Measurements from ENCODE around the gene CD200R1. TPM values are rescaled to one million over a fixed set of nuclear protein-coding genes. Genes with fewer than 3 reads are reported as not detected.

The CD200R1 gene
- total RNA-seq, 1 donor, result under 0.01 TPM

DNA sequence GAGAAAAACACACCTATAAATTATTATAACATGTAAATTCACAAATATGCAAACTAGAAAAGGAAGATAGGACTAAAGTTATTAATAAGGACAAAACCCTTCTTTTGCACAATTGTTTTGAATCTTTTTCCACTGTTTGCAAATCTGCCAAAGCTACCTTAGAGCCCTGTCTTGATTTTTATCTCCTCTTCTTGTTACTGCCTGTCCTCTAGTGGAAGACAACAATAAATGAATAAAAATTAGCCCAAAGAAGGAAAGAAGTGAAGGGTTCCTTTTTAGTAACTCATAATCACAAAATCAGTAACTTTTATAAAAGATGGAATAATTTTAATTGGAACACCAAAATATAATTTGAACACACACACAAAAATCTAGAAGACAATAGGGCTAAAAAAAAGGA lies 2.7 kb downstream of the CD200R1 start:
- no peak for TF ChIP-seq CTCF (IDR thresholded peaks at IDR 0.05; ENCODE audit: extremely low read depth, low read depth, low read length)
- Histone ChIP-seq H4K20me1 (ENCODE audit: insufficient read depth, low read length) (no peaks in the 10 kb centered on the region), H3K27ac (ENCODE audit: low read depth, low read length) (no peak overlapping the region)

DNA sequence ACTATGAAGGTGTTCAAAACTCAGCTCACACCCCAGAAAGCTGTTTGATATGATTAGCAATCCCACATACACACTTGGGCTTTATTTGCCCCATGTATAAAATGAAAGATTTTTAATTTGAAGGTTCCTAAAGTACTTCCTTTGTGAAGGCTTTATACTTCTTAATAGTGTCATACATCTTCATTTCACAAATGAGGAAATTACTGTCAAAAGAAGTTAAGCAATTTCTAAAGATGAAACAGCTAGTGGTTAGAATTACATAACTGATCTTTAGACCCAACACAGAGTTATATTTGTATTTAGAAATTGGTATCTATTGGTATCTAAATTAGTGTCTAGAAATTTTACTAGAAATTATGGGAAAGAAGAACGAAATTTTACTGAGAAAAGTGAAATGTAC lies 7.1 kb downstream of the CD200R1 start:
- DNase-seq (ENCODE audit: insufficient read length, low spot score, missing footprints), result no peak
- Histone ChIP-seq H3K4me2 (ENCODE audit: insufficient read depth, low read length) (no peak overlapping the region), H2AFZ (ENCODE audit: low read length) (no peak overlapping the region), H3K79me2 (ENCODE audit: insufficient read depth, low read length) (no peaks in the 10 kb centered on the region), H3K4me3 (ENCODE audit: insufficient read depth, low read length) (no peak overlapping the region), H3K9me3 (ENCODE audit: low read depth, low read length) (no peaks in the 10 kb centered on the region), H3K4me1 (ENCODE audit: insufficient read depth, low read length) (no peaks in the 10 kb centered on the region), H3K36me3 (ENCODE audit: insufficient read depth, low read length) (no peaks in the 10 kb centered on the region), H4K20me1 (ENCODE audit: insufficient read depth, low read length) (no peaks in the 10 kb centered on the region), H3K27ac (ENCODE audit: low read depth, low read length) (no peak overlapping the region), H3K27me3 (ENCODE audit: insufficient read depth, low read length) (peaks cover 38% of the 10 kb centered on the region)
- TF ChIP-seq CTCF (IDR thresholded peaks at IDR 0.05; ENCODE audit: extremely low read depth, low read depth, low read length), result no peak

More for the DNA sequence above, 2.7 kb downstream of the CD200R1 start:
- Histone ChIP-seq H3K4me2 (ENCODE audit: insufficient read depth, low read length) (no peak overlapping the region), H3K36me3 (ENCODE audit: insufficient read depth, low read length) (no peaks in the 10 kb centered on the region), H2AFZ (ENCODE audit: low read length) (no peak overlapping the region), H3K27me3 (ENCODE audit: insufficient read depth, low read length) (peaks cover 33% of the 10 kb centered on the region), H3K79me2 (ENCODE audit: insufficient read depth, low read length) (no peaks in the 10 kb centered on the region), H3K4me1 (ENCODE audit: insufficient read depth, low read length) (no peaks in the 10 kb centered on the region), H3K9me3 (ENCODE audit: low read depth, low read length) (no peaks in the 10 kb centered on the region), H3K4me3 (ENCODE audit: insufficient read depth, low read length) (no peak overlapping the region)
- DNase-seq (ENCODE audit: insufficient read length, low spot score, missing footprints), result no peak

DNA sequence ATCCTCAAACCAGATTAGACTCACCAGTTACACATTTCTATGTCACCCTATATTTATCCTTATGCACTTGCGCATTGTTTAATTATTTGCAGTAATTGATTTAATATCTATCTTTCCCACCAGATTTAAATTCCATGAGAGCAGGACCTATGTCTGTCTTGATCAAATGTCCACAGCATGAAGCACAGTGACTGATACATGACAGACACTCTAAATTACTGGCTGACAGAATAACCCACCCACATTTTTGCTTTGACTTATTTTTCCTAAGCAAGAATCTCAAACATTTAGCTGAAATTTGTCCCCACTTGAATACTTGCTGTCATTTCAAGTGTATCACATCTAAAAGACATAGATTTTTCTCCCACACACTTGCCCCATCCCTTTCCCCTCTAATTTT lies 7.5 kb downstream of the CD200R1 start:
- Histone ChIP-seq H3K4me2 (ENCODE audit: insufficient read depth, low read length) (no peak overlapping the region), H3K27me3 (ENCODE audit: insufficient read depth, low read length) (peaks cover 34% of the 10 kb centered on the region), H3K4me3 (ENCODE audit: insufficient read depth, low read length) (no peak overlapping the region), H3K27ac (ENCODE audit: low read depth, low read length) (no peak overlapping the region), H3K79me2 (ENCODE audit: insufficient read depth, low read length) (no peaks in the 10 kb centered on the region), H3K9me3 (ENCODE audit: low read depth, low read length) (no peaks in the 10 kb centered on the region), H4K20me1 (ENCODE audit: insufficient read depth, low read length) (no peaks in the 10 kb centered on the region), H2AFZ (ENCODE audit: low read length) (no peak overlapping the region), H3K4me1 (ENCODE audit: insufficient read depth, low read length) (no peaks in the 10 kb centered on the region), H3K36me3 (ENCODE audit: insufficient read depth, low read length) (no peaks in the 10 kb centered on the region)
- no peak for DNase-seq (ENCODE audit: insufficient read length, low spot score, missing footprints)
- no peak for TF ChIP-seq CTCF (IDR thresholded peaks at IDR 0.05; ENCODE audit: extremely low read depth, low read depth, low read length)

DNA sequence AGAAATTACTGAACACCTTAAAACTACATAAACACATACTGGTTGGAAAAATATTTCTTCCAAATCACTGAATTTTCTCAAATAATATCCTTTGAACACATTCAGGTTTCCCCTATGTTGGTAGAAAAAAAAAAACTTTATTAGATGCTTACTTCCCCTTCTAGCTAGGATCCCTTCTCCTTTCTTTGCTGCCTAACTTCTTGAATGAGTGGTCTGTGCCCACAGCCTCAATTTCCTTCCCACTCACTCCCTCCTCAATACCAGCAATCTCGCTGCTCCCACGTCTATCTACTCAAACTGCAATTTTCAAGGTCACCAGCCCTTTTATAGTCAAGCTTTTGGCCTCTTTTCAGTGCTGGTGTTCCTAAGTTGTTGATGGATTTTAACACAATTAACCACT lies 8.3 kb downstream of the CD200R1 start:
- Histone ChIP-seq H3K4me1 (ENCODE audit: insufficient read depth, low read length) (no peaks in the 10 kb centered on the region), H3K36me3 (ENCODE audit: insufficient read depth, low read length) (no peaks in the 10 kb centered on the region), H3K4me2 (ENCODE audit: insufficient read depth, low read length) (no peak overlapping the region), H3K4me3 (ENCODE audit: insufficient read depth, low read length) (no peak overlapping the region), H3K27me3 (ENCODE audit: insufficient read depth, low read length) (peaks cover 29% of the 10 kb centered on the region), H4K20me1 (ENCODE audit: insufficient read depth, low read length) (no peaks in the 10 kb centered on the region), H2AFZ (ENCODE audit: low read length) (no peak overlapping the region), H3K27ac (ENCODE audit: low read depth, low read length) (no peak overlapping the region), H3K9me3 (ENCODE audit: low read depth, low read length) (no peaks in the 10 kb centered on the region), H3K79me2 (ENCODE audit: insufficient read depth, low read length) (no peaks in the 10 kb centered on the region)
- TF ChIP-seq CTCF (IDR thresholded peaks at IDR 0.05; ENCODE audit: extremely low read depth, low read depth, low read length), result no peak
- DNase-seq (ENCODE audit: insufficient read length, low spot score, missing footprints), result no peak

Data from osteoblast (primary cell).